ENCODE results near the gene HGFAC.

DNA sequence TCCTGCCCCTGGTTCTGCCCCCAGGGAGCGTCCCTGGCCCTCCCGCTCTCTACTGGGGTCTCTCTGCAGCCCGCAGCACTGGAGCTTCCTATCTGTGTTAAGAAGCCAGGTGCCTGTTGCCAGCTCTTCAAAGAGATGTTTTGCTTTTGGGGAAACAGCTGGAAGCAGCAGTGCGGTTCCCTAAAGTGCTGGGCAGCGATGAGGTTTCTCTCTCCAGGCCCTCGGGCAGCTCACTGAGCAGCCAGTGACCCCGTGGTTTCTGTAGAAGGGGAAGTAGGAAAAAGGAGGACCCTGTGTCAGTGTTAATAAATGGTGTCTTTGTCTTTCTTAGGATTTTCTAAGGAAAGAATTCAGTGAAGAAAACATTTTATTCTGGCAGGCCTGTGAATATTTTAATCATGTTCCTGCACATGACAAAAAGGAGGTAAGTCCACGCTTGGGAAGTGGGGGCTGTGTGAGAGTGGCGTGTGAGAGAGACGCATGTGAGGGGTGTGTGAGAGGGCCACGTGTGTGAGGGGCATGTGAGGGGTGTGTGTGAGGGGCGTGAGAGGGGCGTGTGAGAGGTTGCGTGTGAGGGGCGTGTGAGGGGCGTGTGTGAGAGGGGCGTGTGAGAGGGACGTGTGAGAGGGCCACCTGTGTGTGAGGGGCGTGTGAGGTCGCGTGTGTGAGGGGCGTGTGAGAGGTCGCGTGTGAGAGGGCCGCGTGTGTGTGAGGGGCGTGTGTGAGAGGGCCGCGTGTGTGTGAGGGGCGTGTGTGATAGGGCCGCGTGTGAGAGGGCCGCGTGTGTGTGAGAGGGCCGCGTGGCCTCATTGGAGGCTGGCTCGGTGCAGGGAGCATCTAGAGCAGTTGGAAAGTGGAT lies 27.1 kb upstream of the HGFAC start:
- TF ChIP-seq FOXM1 (IDR thresholded peaks at IDR 0.05; ENCODE audit: low read depth, low read length) (no peak), ZBTB33 (IDR thresholded peaks at IDR 0.05) (no peak), ETV6 (conservative IDR thresholded peaks at IDR 0.05 in 1 of 2, IDR thresholded peaks at IDR 0.05 in 1 of 2; ENCODE audit: borderline replicate concordance in 1 of 2, low read depth in 1 of 2) (no peak), SIN3A (IDR thresholded peaks at IDR 0.05; ENCODE audit: low read depth, low read length) (no peak), EZH2 (IDR thresholded peaks at IDR 0.05; ENCODE audit: borderline replicate concordance, control insufficient read depth, low read depth, low read length) (no peak), USF1 (IDR thresholded peaks at IDR 0.05; ENCODE audit: borderline replicate concordance, extremely low read length, insufficient read depth, low read depth, low read length) (no peak), CEBPB (IDR thresholded peaks at IDR 0.05; ENCODE audit: borderline replicate concordance in 1 of 2, low read depth in 2 of 2, low read length in 2 of 2) (no peak), SP1 (IDR thresholded peaks at IDR 0.05; ENCODE audit: low read depth, low read length) (no peak), MYC (IDR thresholded peaks at IDR 0.05; ENCODE audit: insufficient read depth, insufficient read length, insufficient replicate concordance, low read length, severe bottlenecking) (no peak)
- TF ChIP-seq, protein P1, sequence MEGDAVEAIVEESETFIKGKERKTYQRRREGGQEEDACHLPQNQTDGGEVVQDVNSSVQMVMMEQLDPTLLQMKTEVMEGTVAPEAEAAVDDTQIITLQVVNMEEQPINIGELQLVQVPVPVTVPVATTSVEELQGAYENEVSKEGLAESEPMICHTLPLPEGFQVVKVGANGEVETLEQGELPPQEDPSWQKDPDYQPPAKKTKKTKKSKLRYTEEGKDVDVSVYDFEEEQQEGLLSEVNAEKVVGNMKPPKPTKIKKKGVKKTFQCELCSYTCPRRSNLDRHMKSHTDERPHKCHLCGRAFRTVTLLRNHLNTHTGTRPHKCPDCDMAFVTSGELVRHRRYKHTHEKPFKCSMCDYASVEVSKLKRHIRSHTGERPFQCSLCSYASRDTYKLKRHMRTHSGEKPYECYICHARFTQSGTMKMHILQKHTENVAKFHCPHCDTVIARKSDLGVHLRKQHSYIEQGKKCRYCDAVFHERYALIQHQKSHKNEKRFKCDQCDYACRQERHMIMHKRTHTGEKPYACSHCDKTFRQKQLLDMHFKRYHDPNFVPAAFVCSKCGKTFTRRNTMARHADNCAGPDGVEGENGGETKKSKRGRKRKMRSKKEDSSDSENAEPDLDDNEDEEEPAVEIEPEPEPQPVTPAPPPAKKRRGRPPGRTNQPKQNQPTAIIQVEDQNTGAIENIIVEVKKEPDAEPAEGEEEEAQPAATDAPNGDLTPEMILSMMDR (IDR thresholded peaks at IDR 0.05 in 2 of 3, conservative IDR thresholded peaks at IDR 0.05 in 1 of 3; ENCODE audit: control insufficient read depth in 2 of 3, extremely low read depth in 1 of 3, insufficient read depth in 1 of 3, low read depth in 3 of 3, low read length in 3 of 3) = no peak
- TF ChIP-seq, protein P2, sequence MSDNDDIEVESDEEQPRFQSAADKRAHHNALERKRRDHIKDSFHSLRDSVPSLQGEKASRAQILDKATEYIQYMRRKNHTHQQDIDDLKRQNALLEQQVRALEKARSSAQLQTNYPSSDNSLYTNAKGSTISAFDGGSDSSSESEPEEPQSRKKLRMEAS (IDR thresholded peaks at IDR 0.05; ENCODE audit: low read depth, low read length) = no peak

All from GM12878 (cell line).